ENCODE data around the gene NRBF2.

Gene NRBF2

GRCh38 chr10:63157845-63158624, 24.9 kb downstream of the NRBF2 start:
- peak in 1 of 2 donors; percentile 10 for DNase-seq (ENCODE audit: low read depth in 2 of 2, low spot score in 1 of 2)

GRCh38 chr10:63161592-63161991, 28.5 kb downstream of the NRBF2 start:
- DNase-seq (ENCODE audit: low read depth in 2 of 2, low spot score in 1 of 2) = no peak

GRCh38 chr10:63164166-63164623, 31.1 kb downstream of the NRBF2 start:
- no peak for DNase-seq (ENCODE audit: low read depth in 2 of 2, low spot score in 1 of 2)

GRCh38 chr10:63165249-63165648, 32.1 kb downstream of the NRBF2 start:
- DNase-seq (ENCODE audit: low read depth in 2 of 2, low spot score in 1 of 2) = no peak

GRCh38 chr10:63166742-63167258, 33.7 kb downstream of the NRBF2 start:
- no peak for DNase-seq (ENCODE audit: low read depth in 2 of 2, low spot score in 1 of 2)

GRCh38 chr10:63168821-63169462, 35.8 kb downstream of the NRBF2 start:
- DNase-seq (ENCODE audit: low read depth in 2 of 2, low spot score in 1 of 2) = no peak

- no peak for DNase-seq (ENCODE audit: low read depth in 2 of 2, low spot score in 1 of 2)
Measured at GRCh38 chr10:63169624-63170023, 36.5 kb downstream of the NRBF2 start.

GRCh38 chr10:63171255-63171855, 38.2 kb downstream of the NRBF2 start:
- no peak for DNase-seq (ENCODE audit: low read depth in 2 of 2, low spot score in 1 of 2)

- no peak for DNase-seq (ENCODE audit: low read depth in 2 of 2, low spot score in 1 of 2)
Measured at GRCh38 chr10:63171926-63172325, 38.8 kb downstream of the NRBF2 start.

GRCh38 chr10:63173468-63174232, 40.5 kb downstream of the NRBF2 start:
- DNase-seq (ENCODE audit: low read depth in 2 of 2, low spot score in 1 of 2) = no peak

GRCh38 chr10:63175534-63175933, 42.4 kb downstream of the NRBF2 start:
- DNase-seq (ENCODE audit: low read depth in 2 of 2, low spot score in 1 of 2) = no peak

GRCh38 chr10:63192826-63193225, 59.7 kb downstream of the NRBF2 start:
- no peak for DNase-seq (ENCODE audit: low read depth in 2 of 2, low spot score in 1 of 2)

- no peak for DNase-seq (ENCODE audit: low read depth in 2 of 2, low spot score in 1 of 2)
Measured at GRCh38 chr10:63197344-63198092, 64.4 kb downstream of the NRBF2 start.

GRCh38 chr10:63199716-63200115, 66.6 kb downstream of the NRBF2 start:
- DNase-seq (ENCODE audit: low read depth in 2 of 2, low spot score in 1 of 2) = no peak

- DNase-seq (ENCODE audit: low read depth in 2 of 2, low spot score in 1 of 2) = no peak
Measured at GRCh38 chr10:63200431-63200830, 67.3 kb downstream of the NRBF2 start.

GRCh38 chr10:63201118-63201517, 68.0 kb downstream of the NRBF2 start:
- no peak for DNase-seq (ENCODE audit: low read depth in 2 of 2, low spot score in 1 of 2)

Data from stimulated activated CD8-positive, alpha-beta memory T cell treated with anti-CD3 and anti-CD28 coated beads, Interleukin-4, amount 100 ng/mL, for 1 hour (primary cell).